IMR-90 (cell line): Measurements from ENCODE around the gene THSD7B. TPM values are rescaled to one million over a fixed set of nuclear protein-coding genes. Genes with fewer than 3 reads are reported as not detected.

Source experiments
- ATAC-seq: fragments of 200-7000 bp; cut with Tn5 transposase; 2 replicates; pipeline ENCODE4 v1.9.1; 2020; ENCODE audit warnings: low read depth, mild to moderate bottlenecking, moderate library complexity
- BruUV-seq: library from RNA; stranded (reverse); fragments of 400-500 nt; replicated peaks from 2 replicates; lab custom pipeline; 2021; lab: Mats Ljungman, UMichigan
- CTCF ChIA-PET: fragments of 300-600 bp; formaldehyde crosslinking; extraction: SDS; loops from one replicate; lab custom pipeline; 2021; ENCODE audit warnings: antibody characterized with exemption; lab: Yijun Ruan, JAX
- POLR2A ChIA-PET: fragments of 300-600 bp; sonication (Branson Sonifier 250); formaldehyde crosslinking; loops from one replicate; lab custom pipeline; 2022; ENCODE audit warnings: antibody characterized with exemption; ENCODE audit not compliant: unreplicated experiment; lab: Charles Lee
- DNase-seq: peaks from one replicate; pipeline ENCODE4 v3.0.0; 2013
- H2AFZ ChIP-seq: replicated peaks from 2 replicates; pipeline ENCODE3; 2013; ENCODE audit warnings: low read length, mild to moderate bottlenecking; ENCODE audit not compliant: poor library complexity
- H2AK5ac ChIP-seq: 2 replicates; pipeline ENCODE4 v1.6.1; 2013; ENCODE audit warnings: low read depth, low read length, inconsistent platforms
- H2AK9ac ChIP-seq: replicated peaks from 2 replicates; pipeline ENCODE3; 2013; ENCODE audit warnings: mild to moderate bottlenecking, low read depth, low read length, moderate library complexity; ENCODE audit not compliant: poor library complexity
- H2BK120ac ChIP-seq: 2 replicates; pipeline ENCODE4 v1.6.1; 2013; ENCODE audit warnings: low read depth, low read length, inconsistent platforms
- H2BK15ac ChIP-seq: 3 replicates; pipeline ENCODE4 v1.6.1; 2013; ENCODE audit warnings: low read depth, low read length, inconsistent platforms
- H2BK20ac ChIP-seq: 2 replicates; pipeline ENCODE4 v1.6.1; 2013; ENCODE audit warnings: low read depth, mild to moderate bottlenecking, inconsistent platforms, low read length, moderate library complexity
- H2BK5ac ChIP-seq: 2 replicates; pipeline ENCODE4 v1.6.1; 2013; ENCODE audit warnings: mild to moderate bottlenecking, low read depth, low read length, inconsistent platforms; ENCODE audit not compliant: poor library complexity, severe bottlenecking
- H3K14ac ChIP-seq: replicated peaks from 2 replicates; pipeline ENCODE4 v1.6.1; 2013; ENCODE audit warnings: low read depth, low read length, inconsistent platforms
- H3K18ac ChIP-seq: 2 replicates; pipeline ENCODE4 v1.6.1; 2013; ENCODE audit warnings: low read depth, low read length, control low read depth
- H3K23ac ChIP-seq: 2 replicates; pipeline ENCODE4 v1.6.1; 2013; ENCODE audit warnings: low read depth, low read length, inconsistent platforms
- H3K27ac ChIP-seq: 2 replicates; pipeline ENCODE4 v1.5.1; 2013; ENCODE audit warnings: mild to moderate bottlenecking, control low read depth, low read length; ENCODE audit not compliant: insufficient read depth
- H3K27me3 ChIP-seq: 2 replicates; pipeline ENCODE4 v1.6.1; 2013; ENCODE audit warnings: low read length; ENCODE audit not compliant: control insufficient read depth, insufficient read depth
- H3K36me3 ChIP-seq: 2 replicates; pipeline ENCODE4 v1.6.1; 2013; ENCODE audit warnings: low read length, mixed read lengths; ENCODE audit not compliant: control insufficient read depth, insufficient read depth
- H3K4ac ChIP-seq: 2 replicates; pipeline ENCODE4 v1.6.1; 2013; ENCODE audit warnings: low read depth, low read length, inconsistent platforms
- H3K4me1 ChIP-seq: 2 replicates; pipeline ENCODE4 v1.6.1; 2013; ENCODE audit warnings: low read length, mixed read lengths; ENCODE audit not compliant: control insufficient read depth, insufficient read depth
- H3K4me2 ChIP-seq: 2 replicates; pipeline ENCODE4 v1.6.1; 2013; ENCODE audit warnings: low read depth, mild to moderate bottlenecking, control low read depth, low read length, moderate library complexity
- H3K4me3 ChIP-seq: 2 replicates; pipeline ENCODE4 v1.5.1; 2013; ENCODE audit warnings: low read depth, mild to moderate bottlenecking, control low read depth, low read length, moderate library complexity; ENCODE audit not compliant: insufficient read depth
- H3K56ac ChIP-seq: 2 replicates; pipeline ENCODE4 v1.6.1; 2013; ENCODE audit warnings: low read length, inconsistent platforms; ENCODE audit not compliant: insufficient read depth; ENCODE audit errors: extremely low read depth
- H3K79me1 ChIP-seq, 2 experiments: 2 replicates each; pipeline ENCODE4 v1.6.1; 2013; ENCODE audit warnings: low read length in 2 of 2, inconsistent platforms in 1 of 2, low read depth in 1 of 2
- H3K9ac ChIP-seq: 2 replicates; pipeline ENCODE4 v1.6.1; 2013; ENCODE audit warnings: low read depth, low read length, control low read depth
- H3K9me1 ChIP-seq: 2 replicates; pipeline ENCODE4 v1.6.1; 2013; ENCODE audit warnings: low read length, inconsistent platforms; ENCODE audit not compliant: insufficient read depth
- H3K9me3 ChIP-seq: 2 replicates; pipeline ENCODE4 v1.6.1; 2013; ENCODE audit warnings: low read length; ENCODE audit not compliant: control insufficient read depth, insufficient read depth
- H4K20me1 ChIP-seq: 2 replicates; pipeline ENCODE4 v1.6.1; 2013; ENCODE audit warnings: low read length, inconsistent platforms; ENCODE audit not compliant: insufficient read depth
- H4K5ac ChIP-seq: 2 replicates; pipeline ENCODE4 v1.6.1; 2013; ENCODE audit warnings: mild to moderate bottlenecking, low read depth, low read length, control low read depth
- H4K8ac ChIP-seq, 2 experiments: 2 replicates each; pipeline ENCODE4 v1.6.1; 2013; ENCODE audit warnings: low read depth in 2 of 2, low read length in 2 of 2, control low read depth in 1 of 2, inconsistent platforms in 1 of 2
- H4K91ac ChIP-seq: 2 replicates; pipeline ENCODE4 v1.6.1; 2013; ENCODE audit warnings: low read depth, low read length, inconsistent platforms; ENCODE audit not compliant: insufficient read depth
- BHLHE40 ChIP-seq: fragments of 150-350 bp; IDR thresholded peaks from 2 replicates; pipeline ENCODE4 v1.6.1; 2016; ENCODE audit warnings: mild to moderate bottlenecking, low read depth, low read length
- CEBPB ChIP-seq: IDR thresholded peaks from 2 replicates; pipeline ENCODE4 v1.6.1; 2012; ENCODE audit warnings: low read depth, low read length, improper control_type of control experiment
- CTCF ChIP-seq: conservative IDR thresholded peaks from 2 replicates; pipeline ENCODE4 v1.5.1; 2012; ENCODE audit warnings: mild to moderate bottlenecking, low read depth, low read length, improper control_type of control experiment
- FOS ChIP-seq: fragments of 150-350 bp; IDR thresholded peaks from 2 replicates; pipeline ENCODE4 v1.6.1; 2016; ENCODE audit warnings: low read depth, low read length
- MAFK ChIP-seq: IDR thresholded peaks from 2 replicates; pipeline ENCODE4 v1.6.1; 2012; ENCODE audit warnings: low read depth, low read length, improper control_type of control experiment
- MAZ ChIP-seq: IDR thresholded peaks from 2 replicates; pipeline ENCODE4 v1.6.1; 2012; ENCODE audit warnings: low read depth, mild to moderate bottlenecking, low read length, improper control_type of control experiment, moderate library complexity, borderline replicate concordance
- NFE2L2 ChIP-seq: fragments of 150-350 bp; IDR thresholded peaks from 2 replicates; pipeline ENCODE4 v1.6.1; 2016; ENCODE audit warnings: low read depth, mild to moderate bottlenecking, low read length
- RAD21 ChIP-seq: IDR thresholded peaks from 2 replicates; pipeline ENCODE4 v1.6.1; 2012; ENCODE audit warnings: low read length, improper control_type of control experiment
- RCOR1 ChIP-seq: IDR thresholded peaks from 2 replicates; pipeline ENCODE4 v1.6.1; 2012; ENCODE audit warnings: mild to moderate bottlenecking, low read length, improper control_type of control experiment; ENCODE audit not compliant: insufficient replicate concordance
- RFX5 ChIP-seq: IDR thresholded peaks from 2 replicates; pipeline ENCODE4 v1.8.0; 2012; ENCODE audit warnings: low read depth, mild to moderate bottlenecking, low read length, moderate library complexity
- SMC3 ChIP-seq: fragments of 150-350 bp; IDR thresholded peaks from 2 replicates; pipeline ENCODE4 v1.6.1; 2016; ENCODE audit warnings: low read depth, mild to moderate bottlenecking, antibody characterized with exemption, low read length, moderate library complexity
- USF2 ChIP-seq: fragments of 150-350 bp; IDR thresholded peaks from 2 replicates; pipeline ENCODE4 v1.6.1; 2017; ENCODE audit warnings: mild to moderate bottlenecking, antibody characterized with exemption, low read length, low read depth
- WGBS, 2 experiments: methylation state at CpG; one replicate each; pipeline versions ENCODE4 v1.1.5 to v1.1.7; 2013; ENCODE audit warnings: missing lambda C conversion rate in 2 of 2; ENCODE audit not compliant: insufficient read length in 1 of 2; ENCODE audit errors: extremely low coverage in 2 of 2; 5-methylcytosine and 5-hydroxymethylcytosine counted together
- dilution Hi-C: fragments of 300-500 bp; cut with HindIII; formaldehyde crosslinking; loops from one replicate; pipeline ENCODE4 v1.14.3; 2018; ENCODE audit warnings: low sequenced_read_pairs; ENCODE audit not compliant: unreplicated experiment
- in situ Hi-C: fragments of 300-500 bp; cut with MboI; formaldehyde crosslinking; loops from 3 replicates; pipeline ENCODE4 v1.14.3; 2019; ENCODE audit warnings: low sequenced_read_pairs, inconsistent platforms, mixed read lengths
- intact Hi-C: fragments of 100-400 bp; cut with micrococcal nuclease; formaldehyde crosslinking; loops from 2 replicates; pipeline ENCODE4 v1.10.0; 2022
- polyA plus RNA-seq, 3 experiments: library from polyadenylated mRNA; depleted of rRNA; stranded (reverse); fragments of >200 nt; gene quantifications; 2 replicates each; pipeline ENCODE4 v1.2.3, GENCODE V29; 2012; ENCODE audit warnings: low replicate concordance in 1 of 3
- total RNA-seq: library from RNA; depleted of rRNA; stranded (reverse); fragments of >200 nt; gene quantifications from 2 replicates; pipeline ENCODE4 v1.2.3, GENCODE V29; 2012

The THSD7B gene
- total and polyA plus RNA-seq, 2 of the 4 experiments (the other 2 are of a cell fraction), result not detected

- no peak overlapping the region for H3K9ac ChIP-seq
- no peak for DNase-seq
- dilution Hi-C loops (no loop called here), in situ Hi-C loops (no loop called here), intact Hi-C loops (no loop called here)
- no peak overlapping the region for H2AK5ac ChIP-seq
- H4K91ac ChIP-seq, result no peak overlapping the region
- no peaks in the 10 kb centered on the region for H3K79me1 ChIP-seq
- no peaks in the 10 kb centered on the region for H4K20me1 ChIP-seq
- no peaks in the 10 kb centered on the region for H3K9me1 ChIP-seq
- H3K23ac ChIP-seq, result no peak overlapping the region
- no peak overlapping the region for H2AFZ ChIP-seq
- no peaks in the 10 kb centered on the region for H3K36me3 ChIP-seq
- H3K4me1 ChIP-seq, result no peaks in the 10 kb centered on the region
- H3K4me2 ChIP-seq, result no peak overlapping the region
- H2BK20ac ChIP-seq, result no peak overlapping the region
- TF ChIP-seq CTCF (no peak), RAD21 (no peak), MAFK (no peak), FOS (no peak), NFE2L2 (no peak), RCOR1 (no peak), CEBPB (no peak), SMC3 (no peak), USF2 (no peak), RFX5 (no peak), BHLHE40 (no peak), MAZ (no peak)
- BruUV-seq, result no TSS peak
- H2AK9ac ChIP-seq, result no peak overlapping the region
- ATAC-seq, result no peak
- H3K27me3 ChIP-seq, result no peaks in the 10 kb centered on the region
- H4K8ac ChIP-seq, result no peak overlapping the region
- POLR2A ChIA-PET, result no interaction called here
- no peak overlapping the region for H3K14ac ChIP-seq
- WGBS, 2 experiments, result no CpG with 5 or more reads among the region's 2 CpGs
- CTCF ChIA-PET, result no interaction called here
- H3K18ac ChIP-seq, result no peak overlapping the region
- no peak overlapping the region for H2BK5ac ChIP-seq
- no peak overlapping the region for H2BK120ac ChIP-seq
- no peak overlapping the region for H3K4ac ChIP-seq
- no peak overlapping the region for H3K27ac ChIP-seq
- H3K56ac ChIP-seq, result no peak overlapping the region
- peaks cover 21% of the 10 kb centered on the region for H3K9me3 ChIP-seq
- H4K5ac ChIP-seq, result no peak overlapping the region
- no peak overlapping the region for H2BK15ac ChIP-seq
- no peak overlapping the region for H3K4me3 ChIP-seq
Observed at GRCh38 chr2:136905779-136906178, 140.4 kb downstream of the THSD7B start.
